Measurements from ENCODE around the gene BMPR2. TPM values are rescaled to one million over a fixed set of nuclear protein-coding genes. Genes with fewer than 3 reads are reported as not detected.

BMPR2 gene
- total RNA-seq, 1 experiment from 2014 or later: 10.0 TPM

GRCh38 chr2:202335791-202336467 lies 40.2 kb upstream of the BMPR2 start:
- POLR2A ChIA-PET (ENCODE audit: unreplicated experiment): no interaction called here
- intact Hi-C loops (cut with micrococcal nuclease): no loop called here

GRCh38 chr2:202337151-202337550 lies 39.0 kb upstream of the BMPR2 start:
- BruUV-seq (replicated peaks): no TSS peak
- TF ChIP-seq EZH2phosphoT487 (IDR thresholded peaks at IDR 0.05; ENCODE audit: borderline replicate concordance, low read length) (no peak), CTCF (conservative IDR thresholded peaks at IDR 0.05; ENCODE audit: low read depth, low read length) (no peak), EZH2 (IDR thresholded peaks at IDR 0.05; ENCODE audit: low read length, unreplicated experiment) (no peak)
- H2AFZ ChIP-seq (ENCODE audit: low read length): no peak overlapping the region
- peaks cover 13% of the 10 kb centered on the region for H3K4me1 ChIP-seq (ENCODE audit: insufficient read depth, low read length)
- H3K4me3 ChIP-seq (ENCODE audit: low read length): no peak overlapping the region
- H3K36me3 ChIP-seq (ENCODE audit: low read depth, low read length): no peaks in the 10 kb centered on the region
- H3K27me3 ChIP-seq (ENCODE audit: low read length): no peaks in the 10 kb centered on the region
- POLR2A ChIA-PET (ENCODE audit: unreplicated experiment): no interaction called here
- no peaks in the 10 kb centered on the region for H4K20me1 ChIP-seq (ENCODE audit: low read length)
- no peak overlapping the region for H3K27ac ChIP-seq (ENCODE audit: low read length)
- CTCF ChIA-PET: no interaction called here
- H3K79me2 ChIP-seq (ENCODE audit: low read length): no peaks in the 10 kb centered on the region
- DNase-seq (no peak), ATAC-seq (no peak)
- no peak overlapping the region for H3K4me2 ChIP-seq (ENCODE audit: low read length)
- H3K9ac ChIP-seq (ENCODE audit: low read length): no peak overlapping the region
- no peaks in the 10 kb centered on the region for H3K9me3 ChIP-seq (ENCODE audit: low read length)
- no peaks in the 10 kb centered on the region for H3K9me2 ChIP-seq (replicated peaks; ENCODE audit: low read length)
- no peaks in the 10 kb centered on the region for H3F3A ChIP-seq (ENCODE audit: low read length, unreplicated experiment)
- intact Hi-C loops (cut with micrococcal nuclease): no loop called here

More at GRCh38 chr2:202335791-202336467, 40.2 kb upstream of the BMPR2 start:
- TF ChIP-seq EZH2 (IDR thresholded peaks at IDR 0.05; ENCODE audit: low read length, unreplicated experiment) (no peak), EZH2phosphoT487 (IDR thresholded peaks at IDR 0.05; ENCODE audit: borderline replicate concordance, low read length) (no peak), CTCF (conservative IDR thresholded peaks at IDR 0.05; ENCODE audit: low read depth, low read length) (no peak)
- Histone ChIP-seq H3K79me2 (ENCODE audit: low read length) (no peaks in the 10 kb centered on the region), H2AFZ (ENCODE audit: low read length) (no peak overlapping the region), H3K9me2 (replicated peaks; ENCODE audit: low read length) (no peaks in the 10 kb centered on the region), H3K4me3 (ENCODE audit: low read length) (no peak overlapping the region), H3F3A (ENCODE audit: low read length, unreplicated experiment) (no peaks in the 10 kb centered on the region), H3K4me1 (ENCODE audit: insufficient read depth, low read length) (peaks cover 13% of the 10 kb centered on the region), H3K36me3 (ENCODE audit: low read depth, low read length) (no peaks in the 10 kb centered on the region), H3K27me3 (ENCODE audit: low read length) (no peaks in the 10 kb centered on the region), H3K9me3 (ENCODE audit: low read length) (no peaks in the 10 kb centered on the region), H4K20me1 (ENCODE audit: low read length) (no peaks in the 10 kb centered on the region), H3K27ac (ENCODE audit: low read length) (no peak overlapping the region), H3K4me2 (ENCODE audit: low read length) (no peak overlapping the region), H3K9ac (ENCODE audit: low read length) (no peak overlapping the region)
- CTCF ChIA-PET: no interaction called here
- no TSS peak for BruUV-seq (replicated peaks)
- ATAC-seq (no peak), DNase-seq (peak; percentile 12)

- intact Hi-C loops (cut with micrococcal nuclease): no loop called here
- no peak overlapping the region for H2AFZ ChIP-seq (ENCODE audit: low read length)
- H3K79me2 ChIP-seq (ENCODE audit: low read length): no peaks in the 10 kb centered on the region
- no peak overlapping the region for H3K9ac ChIP-seq (ENCODE audit: low read length)
- TF ChIP-seq EZH2 (IDR thresholded peaks at IDR 0.05; ENCODE audit: low read length, unreplicated experiment) (no peak), CTCF (conservative IDR thresholded peaks at IDR 0.05; ENCODE audit: low read depth, low read length) (no peak), EZH2phosphoT487 (IDR thresholded peaks at IDR 0.05; ENCODE audit: borderline replicate concordance, low read length) (no peak)
- no TSS peak for BruUV-seq (replicated peaks)
- ChIA-PET POLR2A (ENCODE audit: unreplicated experiment) (no interaction called here), CTCF (no interaction called here)
- no peaks in the 10 kb centered on the region for H3F3A ChIP-seq (ENCODE audit: low read length, unreplicated experiment)
- no peaks in the 10 kb centered on the region for H3K9me2 ChIP-seq (replicated peaks; ENCODE audit: low read length)
- ATAC-seq (no peak), DNase-seq (no peak)
- H3K4me3 ChIP-seq (ENCODE audit: low read length): no peak overlapping the region
- no peaks in the 10 kb centered on the region for H4K20me1 ChIP-seq (ENCODE audit: low read length)
- H3K4me2 ChIP-seq (ENCODE audit: low read length): no peak overlapping the region
- H3K4me1 ChIP-seq (ENCODE audit: insufficient read depth, low read length): peaks cover 13% of the 10 kb centered on the region
- no peaks in the 10 kb centered on the region for H3K9me3 ChIP-seq (ENCODE audit: low read length)
- no peaks in the 10 kb centered on the region for H3K27me3 ChIP-seq (ENCODE audit: low read length)
- H3K36me3 ChIP-seq (ENCODE audit: low read depth, low read length): no peaks in the 10 kb centered on the region
- H3K27ac ChIP-seq (ENCODE audit: low read length): no peak overlapping the region
These were observed 38.3 kb upstream of the BMPR2 start for GRCh38 chr2:202337706-202338346.

Measured in PC-3 (cell line).